Kidney tubule cell (primary cell): ENCODE results near the gene CXCR2.
A peak's percentile ranks its signal among the peaks of the same experiment; 100 is the strongest.
"Not testable (repeated sequence)": the region's sequence is repeated elsewhere in the genome, so short reads cannot be mapped to it uniquely, and the experiment has no call there.

Experiments used
- DNase-seq: peaks from one replicate; pipeline ENCODE4 v3.0.0-alpha.2; 2018; ENCODE audit warnings: low spot score

Gene CXCR2

GRCh38 chr2:218125626-218126080, at the start of gene CXCR2:
CXCR2 (plus strand) TSS chr2:218126028; CDS start chr2:218134802, 8,774 bp downstream.
- DNase-seq: no peak

GRCh38 chr2:218077464-218078216, 48.2 kb upstream of the CXCR2 start:
- DNase-seq: peak; percentile 29

GRCh38 chr2:218079943-218080913, 45.6 kb upstream of the CXCR2 start:
- no peak for DNase-seq

GRCh38 chr2:218081063-218081462, 44.8 kb upstream of the CXCR2 start:
- no peak for DNase-seq

GRCh38 chr2:218081695-218082094, 44.1 kb upstream of the CXCR2 start:
- peak; percentile 16 for DNase-seq

GRCh38 chr2:218082586-218083351, 43.1 kb upstream of the CXCR2 start:
- no peak for DNase-seq

GRCh38 chr2:218083352-218083676, 42.5 kb upstream of the CXCR2 start:
- DNase-seq: no peak

- DNase-seq: no peak
Measured at GRCh38 chr2:218086478-218086877, 39.4 kb upstream of the CXCR2 start.

- DNase-seq: no peak
Measured at GRCh38 chr2:218089259-218089658, 36.6 kb upstream of the CXCR2 start.

GRCh38 chr2:218091746-218092145, 34.1 kb upstream of the CXCR2 start:
- DNase-seq: no peak

- no peak for DNase-seq
Measured at GRCh38 chr2:218093879-218094278, 31.9 kb upstream of the CXCR2 start.

GRCh38 chr2:218095853-218096252, 30.0 kb upstream of the CXCR2 start:
- no peak for DNase-seq

GRCh38 chr2:218097975-218098374, 27.9 kb upstream of the CXCR2 start:
- no peak for DNase-seq

GRCh38 chr2:218108834-218109233, 17.0 kb upstream of the CXCR2 start:
- not testable (repeated sequence) for DNase-seq

GRCh38 chr2:218121789-218122188, 4.0 kb upstream of the CXCR2 start:
- DNase-seq: not testable (repeated sequence)

- DNase-seq: not testable (repeated sequence)
Measured at GRCh38 chr2:218122286-218122685, 3.5 kb upstream of the CXCR2 start.

GRCh38 chr2:218123986-218124385, 1.8 kb upstream of the CXCR2 start:
- no peak for DNase-seq

- no peak for DNase-seq
Measured at GRCh38 chr2:218125095-218125494, 733 bp upstream of the CXCR2 start.

- no peak for DNase-seq
Measured at GRCh38 chr2:218127929-218128455, 2.2 kb downstream of the CXCR2 start.

GRCh38 chr2:218128781-218129457, 3.1 kb downstream of the CXCR2 start:
- DNase-seq: no peak

GRCh38 chr2:218129458-218130135, 3.8 kb downstream of the CXCR2 start:
- peak; percentile 44 for DNase-seq
